HepG2 (cell line): ENCODE data around the gene CRABP1. TPM values are rescaled to one million over a fixed set of nuclear protein-coding genes. Genes with fewer than 3 reads are reported as not detected.

Experiments used
- ATAC-seq: fragments of 200-7000 bp; cut with Tn5 transposase; 3 replicates; pipeline ENCODE4 v1.9.1; 2020; ENCODE audit warnings: mild to moderate bottlenecking, moderate library complexity
- BruUV-seq: library from RNA; stranded (reverse); fragments of 400-500 nt; replicated peaks from 2 replicates; lab custom pipeline; 2021; lab: Mats Ljungman, UMichigan
- CTCF ChIA-PET: fragments of 300-600 bp; formaldehyde crosslinking; extraction: SDS; loops from one replicate; lab custom pipeline; 2021; ENCODE audit warnings: low total read pairs, inconsistent platforms, low intra/inter-chr PET ratio; lab: Yijun Ruan, JAX
- POLR2A ChIA-PET: fragments of 350-600 bp; sonication (Branson Sonifier 250); formaldehyde crosslinking; loops from one replicate; lab custom pipeline; 2020; ENCODE audit warnings: antibody characterized with exemption, inconsistent platforms; lab: Yijun Ruan, JAX
- DNase-seq: peaks from one replicate; pipeline ENCODE4 v3.0.0-alpha.2; 2015; ENCODE audit warnings: low spot score
- FAIRE-seq: peaks from 3 replicates; lab custom pipeline; 2011; peaks lifted over from hg19 to GRCh38; lab: Jason Lieb, UNC
- H2AFZ ChIP-seq: one replicate; pipeline ENCODE4 v1.6.1; 2011; ENCODE audit warnings: low read length, inconsistent platforms
- H3K27ac ChIP-seq: fragments of 300-600 bp; 3 replicates; pipeline ENCODE4 v1.8.0; 2011; ENCODE audit warnings: mixed run types, mild to moderate bottlenecking, mixed read lengths, low read length, inconsistent platforms; ENCODE audit not compliant: insufficient read depth; ENCODE audit errors: extremely low read length
- H3K27me3 ChIP-seq, 2 experiments: fragments of 200-600 bp in 1 of 2; 2 replicates in 1 of 2; 3 replicates in 1 of 2; pipeline versions ENCODE4 v1.6.0 to v1.8.0; 2011; ENCODE audit warnings: low read length in 2 of 2, mild to moderate bottlenecking in 2 of 2, moderate library complexity in 2 of 2, inconsistent platforms in 1 of 2; ENCODE audit not compliant: insufficient read depth in 2 of 2, control insufficient read depth in 1 of 2
- H3K36me3 ChIP-seq, 2 experiments: fragments of 200-600 bp in 1 of 2; replicated peaks in 1 of 2; 2 replicates in 1 of 2; 3 replicates in 1 of 2; pipeline versions ENCODE4 v1.5.1 to v1.8.0; 2011; ENCODE audit warnings: low read length in 2 of 2, inconsistent platforms in 1 of 2; ENCODE audit not compliant: insufficient read depth in 2 of 2, control insufficient read depth in 1 of 2
- H3K4me1 ChIP-seq: 2 replicates; pipeline ENCODE4 v1.5.1; 2012; ENCODE audit warnings: low read length, inconsistent platforms; ENCODE audit not compliant: insufficient read depth
- H3K4me2 ChIP-seq: 2 replicates; pipeline ENCODE4 v1.6.0; 2011; ENCODE audit warnings: low read depth, low read length, inconsistent platforms
- H3K4me3 ChIP-seq, 3 experiments: fragments of 200-600 bp in 1 of 3; sonication (generic), shearing (Covaris generic) in 1 of 3; replicated peaks in 1 of 3; 2 replicates each; pipeline ENCODE4 v1.5.1; 2011 to 2016; ENCODE audit warnings: low read length in 3 of 3, inconsistent platforms in 2 of 3, low read depth in 2 of 3, mild to moderate bottlenecking in 2 of 3, control low read depth in 1 of 3, mixed read lengths in 1 of 3; ENCODE audit not compliant: insufficient read depth in 1 of 3
- H3K79me2 ChIP-seq: one replicate; pipeline ENCODE4 v1.6.1; 2011; ENCODE audit warnings: low read length, inconsistent platforms; ENCODE audit not compliant: insufficient read depth
- H3K9ac ChIP-seq: 2 replicates; pipeline ENCODE4 v1.6.0; 2011; ENCODE audit warnings: mild to moderate bottlenecking, low read depth, low read length, inconsistent platforms; ENCODE audit not compliant: insufficient read depth
- H3K9me3 ChIP-seq: 2 replicates; pipeline ENCODE4 v1.5.1; 2012; ENCODE audit warnings: mild to moderate bottlenecking, low read length
- H4K20me1 ChIP-seq: 2 replicates; pipeline ENCODE4 v1.6.0; 2011; ENCODE audit warnings: inconsistent platforms, mild to moderate bottlenecking, low read length, moderate library complexity; ENCODE audit not compliant: insufficient read depth
- ZNF496 ChIP-seq: sonication (generic); formaldehyde crosslinking; IDR thresholded peaks from 2 replicates; pipeline ENCODE4 v1.8.1; 2023; ENCODE audit warnings: mild to moderate bottlenecking, moderate library complexity, missing genetic modification reagents; ENCODE audit not compliant: insufficient replicate concordance
- ZNF652 ChIP-seq: IDR thresholded peaks from 2 replicates; pipeline ENCODE4 v1.6.1; 2016; ENCODE audit warnings: low read depth, borderline replicate concordance
- ZNF710 ChIP-seq: sonication (generic); formaldehyde crosslinking; IDR thresholded peaks from 2 replicates; pipeline ENCODE4 v1.5.0; 2020; ENCODE audit warnings: mild to moderate bottlenecking, missing genetic modification reagents, borderline replicate concordance
- WGBS: methylation state at CpG from one replicate; pipeline ENCODE4 v1.1.6; 2017; ENCODE audit warnings: low lambda C conversion rate; 5-methylcytosine and 5-hydroxymethylcytosine counted together
- in situ Hi-C: cut with HindIII; loops from 2 replicates; pipeline ENCODE4 v1.10.0; 2017; ENCODE audit warnings: low pct_unique_long_range_greater_than_20kb; ENCODE audit not compliant: extremely low pct_ligation_motif_present
- intact Hi-C: fragments of 100-400 bp; cut with micrococcal nuclease; formaldehyde crosslinking; loops from one replicate; pipeline ENCODE4 v1.10.0; 2022; ENCODE audit not compliant: unreplicated experiment
- polyA plus RNA-seq, 8 experiments: library from polyadenylated mRNA; depleted of rRNA in 3 of 8; stranded (reverse) in 7 of 8; unstranded in 1 of 8; fragments of >200 nt; fragmentation: Illumina TruSeq in 4 of 8; extraction: Trizol in 4 of 8; gene quantifications; 2 replicates each; pipeline versions ENCODE4 v1.2.1 to v1.2.3, GENCODE V29; 2011 to 2016; ENCODE audit warnings: low read depth in 4 of 8, missing spikeins in 1 of 8, mixed read lengths in 1 of 8; ENCODE audit not compliant: insufficient read depth in 1 of 8
- total RNA-seq, 5 experiments: library from RNA; depleted of rRNA; stranded (reverse); fragments of >200 nt; fragmentation: Illumina TruSeq; extraction: Trizol; gene quantifications; 2 replicates each; pipeline ENCODE4 v1.2.3, GENCODE V29; 2016; ENCODE audit warnings: low read depth in 1 of 5
- TF ChIP-seq, protein P1 (sequence below): sonication (generic); formaldehyde crosslinking; IDR thresholded peaks from 2 replicates; pipeline ENCODE4 v1.8.1; 2022; ENCODE audit warnings: low read depth, mild to moderate bottlenecking, missing genetic modification reagents

CRABP1 gene
- total and polyA plus RNA-seq, 2 of the 13 experiments (the other 11 are each of a cell fraction or from before 2014, with no cell fraction given) = not detected

DNA sequence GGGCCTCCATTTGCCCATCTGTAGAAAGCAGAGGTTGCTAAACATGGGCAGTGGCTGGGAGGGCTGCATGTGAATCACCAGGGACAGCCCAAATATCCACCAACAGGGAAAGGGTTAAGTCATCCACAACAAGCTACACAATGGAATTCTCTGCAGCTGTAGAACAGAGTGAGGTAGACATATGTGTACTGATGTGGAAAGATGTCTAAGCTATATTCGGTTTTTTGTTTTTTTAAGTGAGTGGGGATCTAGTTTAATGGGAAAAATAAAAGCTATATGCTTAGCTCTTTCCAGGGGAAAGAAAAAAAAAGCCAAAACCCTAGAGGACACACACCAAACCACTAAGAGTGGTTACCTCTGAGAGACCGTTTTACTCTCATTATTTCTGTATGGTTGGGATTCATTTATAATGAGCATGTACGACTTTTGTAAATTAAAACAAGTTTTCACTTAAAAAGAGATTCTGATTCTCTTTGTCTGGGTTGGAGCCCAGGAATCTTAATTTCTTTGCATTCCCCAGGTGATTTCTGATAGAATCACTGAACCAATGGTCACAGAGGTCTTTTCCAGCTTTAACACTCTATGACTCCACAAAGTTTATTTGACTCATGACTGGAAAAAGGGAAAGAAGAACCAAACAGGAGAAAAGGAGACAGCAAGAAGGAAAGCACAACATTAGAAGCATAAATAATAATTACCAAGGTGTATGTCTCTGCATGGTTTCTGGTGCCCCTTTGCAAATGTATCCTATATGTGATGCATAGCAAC is 19.1 kb downstream of the CRABP1 start:
- Histone ChIP-seq H3K27ac (no peak overlapping the region), H3K9ac (no peak overlapping the region)
- no peak for ATAC-seq
- TF ChIP-seq, protein P1, sequence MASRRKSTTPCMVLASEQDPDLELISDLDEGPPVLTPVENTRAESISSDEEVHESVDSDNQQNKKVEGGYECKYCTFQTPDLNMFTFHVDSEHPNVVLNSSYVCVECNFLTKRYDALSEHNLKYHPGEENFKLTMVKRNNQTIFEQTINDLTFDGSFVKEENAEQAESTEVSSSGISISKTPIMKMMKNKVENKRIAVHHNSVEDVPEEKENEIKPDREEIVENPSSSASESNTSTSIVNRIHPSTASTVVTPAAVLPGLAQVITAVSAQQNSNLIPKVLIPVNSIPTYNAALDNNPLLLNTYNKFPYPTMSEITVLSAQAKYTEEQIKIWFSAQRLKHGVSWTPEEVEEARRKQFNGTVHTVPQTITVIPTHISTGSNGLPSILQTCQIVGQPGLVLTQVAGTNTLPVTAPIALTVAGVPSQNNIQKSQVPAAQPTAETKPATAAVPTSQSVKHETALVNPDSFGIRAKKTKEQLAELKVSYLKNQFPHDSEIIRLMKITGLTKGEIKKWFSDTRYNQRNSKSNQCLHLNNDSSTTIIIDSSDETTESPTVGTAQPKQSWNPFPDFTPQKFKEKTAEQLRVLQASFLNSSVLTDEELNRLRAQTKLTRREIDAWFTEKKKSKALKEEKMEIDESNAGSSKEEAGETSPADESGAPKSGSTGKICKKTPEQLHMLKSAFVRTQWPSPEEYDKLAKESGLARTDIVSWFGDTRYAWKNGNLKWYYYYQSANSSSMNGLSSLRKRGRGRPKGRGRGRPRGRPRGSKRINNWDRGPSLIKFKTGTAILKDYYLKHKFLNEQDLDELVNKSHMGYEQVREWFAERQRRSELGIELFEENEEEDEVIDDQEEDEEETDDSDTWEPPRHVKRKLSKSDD (CRISPR knock-in tag) = no peak
- 0 out of 2 replicates have a peak, but pooled peaks have one; percentile 20 for TF ChIP-seq ZNF652 (CRISPR knock-in tag)
- TF ChIP-seq, all 625 proteins: peak for 1
- WGBS = 15% methylated on average over 3 of the region's 3 CpGs
- no peak for DNase-seq
- no peak overlapping the region for H2AFZ ChIP-seq
- ChIA-PET POLR2A (no interaction called here), CTCF (no interaction called here)
- no TSS peak for BruUV-seq
- no peak overlapping the region for H3K4me3 ChIP-seq
- intact Hi-C loops (no loop called here), in situ Hi-C loops (no loop called here)
- H3K4me2 ChIP-seq = no peak overlapping the region
- H4K20me1 ChIP-seq = no peaks in the 10 kb centered on the region
- peaks cover 10% of the 10 kb centered on the region; the same call in 1 of the 2 replicates for H3K4me1 ChIP-seq
- no peak for FAIRE-seq
- no peaks in the 10 kb centered on the region for H3K36me3 ChIP-seq
- H3K27me3 ChIP-seq = peaks cover 2 to 9% of the 10 kb centered on the region in 2 experiments; a peak in 4 of 5 replicates
- H3K79me2 ChIP-seq = no peaks in the 10 kb centered on the region
- H3K9me3 ChIP-seq = no peaks in the 10 kb centered on the region

DNA sequence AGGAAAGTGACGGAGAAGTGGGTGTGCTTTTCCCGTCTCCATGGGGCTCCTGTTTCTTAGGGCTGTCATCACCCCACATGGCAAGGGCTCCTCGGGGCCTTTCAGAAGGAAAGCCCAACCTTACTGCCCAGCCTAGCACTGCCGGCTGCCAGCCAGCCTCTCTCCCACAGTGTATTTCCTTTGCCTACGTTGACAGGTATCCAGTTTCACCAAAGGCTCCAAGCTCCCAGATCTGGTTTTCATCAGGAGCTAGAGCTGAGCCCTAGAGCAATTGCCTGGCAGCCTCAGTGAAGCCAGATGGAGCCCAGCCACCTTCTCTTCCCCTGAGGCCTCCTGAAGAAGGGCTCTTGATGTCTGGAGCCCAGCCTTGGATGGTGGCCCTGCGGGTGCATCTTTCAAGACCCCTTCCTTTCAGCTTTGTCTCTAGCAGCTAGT is 20.2 kb downstream of the CRABP1 start:
- peaks cover 10% of the 10 kb centered on the region; the same call in 1 of the 2 replicates for H3K4me1 ChIP-seq
- ChIA-PET CTCF (no interaction called here), POLR2A (no interaction called here)
- TF ChIP-seq ZNF496 (CRISPR knock-in tag) (no peak), ZNF710 (no peak)
- H3K4me3 ChIP-seq = no peak overlapping the region
- intact Hi-C loops = no loop called here
- BruUV-seq = no TSS peak
- DNase-seq (no peak), ATAC-seq (no peak), FAIRE-seq (no peak)
- no peaks in the 10 kb centered on the region for H3K9me3 ChIP-seq
- in situ Hi-C loops = no loop called here
- H3K9ac ChIP-seq = no peak overlapping the region
- H4K20me1 ChIP-seq = no peaks in the 10 kb centered on the region
- H3K4me2 ChIP-seq = no peak overlapping the region
- no peak overlapping the region for H2AFZ ChIP-seq
- H3K27ac ChIP-seq = no peak overlapping the region
- no peaks in the 10 kb centered on the region for H3K36me3 ChIP-seq
- H3K27me3 ChIP-seq = peaks cover 2 to 13% of the 10 kb centered on the region in 2 experiments; a peak in 4 of 5 replicates
- WGBS = 51% methylated on average over 4 of the region's 6 CpGs
- no peaks in the 10 kb centered on the region for H3K79me2 ChIP-seq
